Astrocyte (in vitro differentiated cells and primary cell): Measurements from ENCODE around the gene MANSC4. TPM values are rescaled to one million over a fixed set of nuclear protein-coding genes. Genes with fewer than 3 reads are reported as not detected.

ENCODE experiments used
- DNase-seq: peaks from one replicate; pipeline ENCODE4 v3.0.0-alpha.2; 2010; ENCODE audit warnings: low read depth
- FAIRE-seq: peaks from 2 replicates; lab custom pipeline; 2011; peaks lifted over from hg19 to GRCh38; lab: Jason Lieb, UNC
- H2AFZ ChIP-seq: 2 replicates; pipeline ENCODE4 v1.6.0; 2012; ENCODE audit warnings: low read depth, low read length, inconsistent platforms
- H3K27ac ChIP-seq: 2 replicates; pipeline ENCODE4 v1.5.1; 2011; ENCODE audit warnings: low read depth, low read length, inconsistent platforms
- H3K27me3 ChIP-seq: 2 replicates; pipeline ENCODE4 v1.6.0; 2011; ENCODE audit warnings: low read length, inconsistent platforms; ENCODE audit not compliant: insufficient read depth
- H3K36me3 ChIP-seq: 2 replicates; pipeline ENCODE4 v1.5.1; 2011; ENCODE audit warnings: low read length, inconsistent platforms; ENCODE audit not compliant: insufficient read depth
- H3K4me1 ChIP-seq: 2 replicates; pipeline ENCODE4 v1.5.1; 2011; ENCODE audit warnings: low read length, inconsistent platforms; ENCODE audit not compliant: insufficient read depth
- H3K4me2 ChIP-seq: 2 replicates; pipeline ENCODE4 v1.6.0; 2012; ENCODE audit warnings: low read length, inconsistent platforms
- H3K4me3 ChIP-seq: 2 replicates; pipeline ENCODE4 v1.5.1; 2011; ENCODE audit warnings: low read depth, mild to moderate bottlenecking, low read length, inconsistent platforms; ENCODE audit not compliant: insufficient read depth
- H3K79me2 ChIP-seq: 2 replicates; pipeline ENCODE4 v1.6.0; 2012; ENCODE audit warnings: mild to moderate bottlenecking, low read length, inconsistent platforms; ENCODE audit not compliant: insufficient read depth
- H3K9ac ChIP-seq: 2 replicates; pipeline ENCODE4 v1.6.0; 2012; ENCODE audit warnings: mild to moderate bottlenecking, low read length, inconsistent platforms
- H3K9me3 ChIP-seq: 2 replicates; pipeline ENCODE4 v1.5.1; 2012; ENCODE audit warnings: low read depth, mild to moderate bottlenecking, low read length, inconsistent platforms; ENCODE audit not compliant: insufficient read depth
- H4K20me1 ChIP-seq: 2 replicates; pipeline ENCODE4 v1.6.0; 2012; ENCODE audit warnings: low read length, inconsistent platforms; ENCODE audit not compliant: insufficient read depth
- H3K27ac Mint-ChIP-seq: one replicate; pipeline ENCODE4 v1.8.0; 2021; ENCODE audit warnings: mild to moderate bottlenecking, mixed read lengths; ENCODE audit not compliant: unreplicated experiment
- H3K27me3 Mint-ChIP-seq: one replicate; pipeline ENCODE4 v1.8.0; 2021; ENCODE audit warnings: low read depth, mixed read lengths; ENCODE audit not compliant: unreplicated experiment
- H3K36me3 Mint-ChIP-seq: one replicate; pipeline ENCODE4 v1.8.0; 2021; ENCODE audit warnings: low read depth, mixed read lengths; ENCODE audit not compliant: unreplicated experiment
- H3K4me1 Mint-ChIP-seq: one replicate; pipeline ENCODE4 v1.8.0; 2021; ENCODE audit warnings: low read depth, mixed read lengths; ENCODE audit not compliant: unreplicated experiment
- H3K4me3 Mint-ChIP-seq: one replicate; pipeline ENCODE4 v1.8.0; 2021; ENCODE audit warnings: mild to moderate bottlenecking, moderate library complexity, mixed read lengths; ENCODE audit not compliant: unreplicated experiment
- H3K9me3 Mint-ChIP-seq: one replicate; pipeline ENCODE4 v1.8.0; 2021; ENCODE audit warnings: mild to moderate bottlenecking, mixed read lengths; ENCODE audit not compliant: unreplicated experiment
- EZH2 ChIP-seq: IDR thresholded peaks from 2 replicates; pipeline ENCODE4 v1.6.1; 2012; ENCODE audit warnings: mild to moderate bottlenecking, low read length, inconsistent platforms; ENCODE audit not compliant: insufficient read depth
- total RNA-seq: library from RNA; stranded (reverse); gene quantifications from 2 replicates; pipeline ENCODE4 v1.2.1, GENCODE V29; 2021
- TF ChIP-seq, protein P1 (sequence below): IDR thresholded peaks from 2 replicates; pipeline ENCODE4 v1.5.1; 2011; ENCODE audit warnings: low read depth, mild to moderate bottlenecking, inconsistent platforms, low read length, moderate library complexity; ENCODE audit not compliant: insufficient read depth

MANSC4 gene
- total RNA-seq, 1 donor from 2014 or later = not detected

DNA sequence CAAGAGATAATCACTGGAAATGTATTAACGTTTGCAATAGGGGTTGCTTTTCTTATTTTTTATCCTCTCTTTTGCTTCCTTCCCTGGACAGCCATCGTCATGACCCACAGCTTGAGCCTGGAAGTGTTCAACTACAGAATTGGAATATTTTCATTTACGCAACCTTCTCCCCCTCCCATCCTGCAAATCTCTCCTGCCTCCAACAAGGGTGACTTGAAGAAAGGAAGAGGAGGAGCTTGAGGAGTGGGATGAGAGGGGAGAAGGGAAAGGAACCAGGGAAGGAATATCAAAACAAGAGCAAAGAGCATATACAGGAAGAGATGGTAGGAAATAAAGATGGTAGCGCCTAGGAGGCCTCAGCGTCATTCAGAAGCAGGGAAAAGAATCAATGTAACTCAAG is 1.6 kb upstream of the MANSC4 start:
- Mint-ChIP-seq H3K36me3 (peaks cover 9% of the 10 kb centered on the region), H3K27ac (peak overlapping the region; percentile 86), H3K9me3 (no peaks in the 10 kb centered on the region), H3K4me3 (peak overlapping the region; percentile 83), H3K4me1 (peaks cover 32% of the 10 kb centered on the region), H3K27me3 (no peaks in the 10 kb centered on the region)
- Histone ChIP-seq H2AFZ (peak overlapping the region; percentile 3), H3K9ac (peak overlapping the region; percentile 89), H3K4me3 (peak overlapping the region; percentile 85), H3K27me3 (no peaks in the 10 kb centered on the region), H4K20me1 (peaks cover 19% of the 10 kb centered on the region), H3K27ac (peak overlapping the region; percentile 88), H3K79me2 (peaks cover 60% of the 10 kb centered on the region), H3K4me1 (peaks cover 29% of the 10 kb centered on the region), H3K9me3 (no peaks in the 10 kb centered on the region), H3K36me3 (peaks cover 9% of the 10 kb centered on the region), H3K4me2 (peak overlapping the region; percentile 99)
- no peak for DNase-seq
- FAIRE-seq = no peak
- TF ChIP-seq, protein P1, sequence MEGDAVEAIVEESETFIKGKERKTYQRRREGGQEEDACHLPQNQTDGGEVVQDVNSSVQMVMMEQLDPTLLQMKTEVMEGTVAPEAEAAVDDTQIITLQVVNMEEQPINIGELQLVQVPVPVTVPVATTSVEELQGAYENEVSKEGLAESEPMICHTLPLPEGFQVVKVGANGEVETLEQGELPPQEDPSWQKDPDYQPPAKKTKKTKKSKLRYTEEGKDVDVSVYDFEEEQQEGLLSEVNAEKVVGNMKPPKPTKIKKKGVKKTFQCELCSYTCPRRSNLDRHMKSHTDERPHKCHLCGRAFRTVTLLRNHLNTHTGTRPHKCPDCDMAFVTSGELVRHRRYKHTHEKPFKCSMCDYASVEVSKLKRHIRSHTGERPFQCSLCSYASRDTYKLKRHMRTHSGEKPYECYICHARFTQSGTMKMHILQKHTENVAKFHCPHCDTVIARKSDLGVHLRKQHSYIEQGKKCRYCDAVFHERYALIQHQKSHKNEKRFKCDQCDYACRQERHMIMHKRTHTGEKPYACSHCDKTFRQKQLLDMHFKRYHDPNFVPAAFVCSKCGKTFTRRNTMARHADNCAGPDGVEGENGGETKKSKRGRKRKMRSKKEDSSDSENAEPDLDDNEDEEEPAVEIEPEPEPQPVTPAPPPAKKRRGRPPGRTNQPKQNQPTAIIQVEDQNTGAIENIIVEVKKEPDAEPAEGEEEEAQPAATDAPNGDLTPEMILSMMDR = no peak
- no peak for TF ChIP-seq EZH2

DNA sequence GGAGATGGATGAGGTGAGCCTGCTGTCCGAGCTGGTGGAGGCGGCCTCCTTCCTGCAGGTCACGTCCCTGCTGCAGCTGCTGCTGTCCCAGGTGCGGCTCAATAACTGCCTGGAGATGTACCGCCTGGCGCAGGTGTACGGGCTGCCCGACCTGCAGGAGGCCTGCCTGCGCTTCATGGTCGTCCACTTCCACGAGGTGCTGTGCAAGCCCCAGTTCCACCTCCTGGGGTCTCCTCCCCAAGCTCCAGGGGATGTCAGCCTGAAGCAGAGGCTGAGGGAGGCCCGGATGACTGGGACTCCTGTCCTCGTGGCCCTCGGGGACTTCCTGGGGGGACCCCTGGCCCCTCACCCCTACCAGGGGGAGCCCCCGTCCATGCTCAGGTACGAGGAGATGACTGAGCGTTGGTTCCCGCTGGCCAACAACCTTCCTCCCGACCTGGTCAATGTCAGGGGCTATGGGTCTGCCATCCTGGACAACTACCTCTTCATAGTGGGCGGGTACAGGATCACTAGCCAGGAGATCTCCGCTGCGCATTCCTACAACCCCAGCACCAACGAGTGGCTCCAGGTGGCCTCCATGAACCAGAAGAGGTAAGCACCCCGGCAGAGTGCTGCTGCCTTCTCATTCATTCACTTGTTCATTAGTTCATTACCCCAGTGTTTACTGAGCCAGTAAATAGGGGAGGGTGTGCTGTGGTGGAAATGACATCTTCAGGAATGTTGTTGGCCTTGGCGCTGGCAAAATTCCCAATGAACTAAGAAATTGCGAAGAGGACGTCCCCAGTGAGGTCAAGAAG is 774 bp upstream of the MANSC4 start:
- no peak for FAIRE-seq
- Mint-ChIP-seq H3K36me3 (peaks cover 6% of the 10 kb centered on the region), H3K4me3 (peak overlapping the region; percentile 83), H3K9me3 (no peaks in the 10 kb centered on the region), H3K27me3 (no peaks in the 10 kb centered on the region), H3K27ac (peak overlapping the region; percentile 86), H3K4me1 (peaks cover 25% of the 10 kb centered on the region)
- H3K36me3 ChIP-seq = peaks cover 9% of the 10 kb centered on the region
- peaks cover 13% of the 10 kb centered on the region for H4K20me1 ChIP-seq
- TF ChIP-seq EZH2 = no peak
- TF ChIP-seq, protein P1 = no peak
- H3K4me2 ChIP-seq = peak overlapping the region; percentile 99
- H3K9me3 ChIP-seq = no peaks in the 10 kb centered on the region
- H3K4me1 ChIP-seq = peaks cover 29% of the 10 kb centered on the region
- peak overlapping the region; percentile 85 for H3K4me3 ChIP-seq
- peak; percentile 58 for DNase-seq
- no peaks in the 10 kb centered on the region for H3K27me3 ChIP-seq
- H3K79me2 ChIP-seq = peaks cover 58% of the 10 kb centered on the region
- H3K27ac ChIP-seq = peak overlapping the region; percentile 88
- peak overlapping the region; percentile 89 for H3K9ac ChIP-seq
- peak overlapping the region; percentile 76 for H2AFZ ChIP-seq

DNA sequence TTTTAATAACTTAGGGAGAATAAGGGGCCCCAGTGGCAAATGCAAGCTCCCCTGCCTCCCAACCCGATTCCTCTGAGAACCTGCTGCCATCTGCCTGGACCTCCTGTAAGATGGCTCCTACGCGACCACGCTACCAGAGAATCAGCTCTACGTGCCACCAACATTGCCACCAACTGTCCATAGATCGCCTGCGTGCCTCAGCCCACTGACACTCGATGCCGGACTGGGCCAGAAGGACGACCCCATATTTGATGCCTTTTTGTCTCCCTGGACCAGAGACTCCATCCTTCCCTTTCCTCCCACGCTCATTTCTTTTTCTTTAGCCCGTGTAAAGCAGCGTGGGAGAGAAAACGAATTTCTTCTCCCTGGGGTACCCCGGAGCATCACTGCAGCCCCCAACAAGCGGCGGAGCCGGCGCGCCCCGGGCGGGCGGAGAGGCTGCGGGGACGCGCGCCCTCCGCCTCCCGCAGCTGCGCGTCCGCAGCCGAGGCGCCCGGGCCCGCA is 568 bp downstream of the MANSC4 start:
- H3K4me1 Mint-ChIP-seq = peaks cover 19% of the 10 kb centered on the region
- peak overlapping the region; percentile 97 for H2AFZ ChIP-seq
- peaks cover 46% of the 10 kb centered on the region for H3K79me2 ChIP-seq
- peak overlapping the region; percentile 89 for H3K9ac ChIP-seq
- H3K27ac ChIP-seq = peak overlapping the region; percentile 88
- H3K4me1 ChIP-seq = peaks cover 25% of the 10 kb centered on the region
- peak overlapping the region; percentile 82 for H3K27ac Mint-ChIP-seq
- peaks cover 9% of the 10 kb centered on the region for H3K36me3 ChIP-seq
- no peak for TF ChIP-seq EZH2
- TF ChIP-seq, protein P1 = no peak
- peak overlapping the region; percentile 99 for H3K4me2 ChIP-seq
- no peaks in the 10 kb centered on the region for H3K27me3 Mint-ChIP-seq
- DNase-seq (no peak), FAIRE-seq (no peak)
- peak overlapping the region; percentile 91 for H3K4me3 Mint-ChIP-seq
- peak overlapping the region; percentile 85 for H3K4me3 ChIP-seq
- no peaks in the 10 kb centered on the region for H3K9me3 Mint-ChIP-seq
- peaks cover 13% of the 10 kb centered on the region for H4K20me1 ChIP-seq
- peaks cover 1% of the 10 kb centered on the region for H3K36me3 Mint-ChIP-seq
- no peaks in the 10 kb centered on the region for H3K9me3 ChIP-seq
- H3K27me3 ChIP-seq = no peaks in the 10 kb centered on the region
